HepG2 (cell line): ENCODE measurements around the gene PPP1R9A. TPM values are rescaled to one million over a fixed set of nuclear protein-coding genes. Genes with fewer than 3 reads are reported as not detected.

Source experiments
- ASH2L ChIP-seq: fragments of 300-600, 200-600 bp; sonication (generic); IDR thresholded peaks from 2 replicates; pipeline ENCODE4 v1.7.0; 2017; ENCODE audit warnings: low read depth, mild to moderate bottlenecking, moderate library complexity, mixed read lengths, low read length; ENCODE audit not compliant: insufficient read length
- BRCA1 ChIP-seq: sonication (generic); formaldehyde crosslinking; IDR thresholded peaks from 2 replicates; pipeline ENCODE4 v1.4.0; 2020; ENCODE audit warnings: missing genetic modification reagents
- BRF2 ChIP-seq: sonication (generic); formaldehyde crosslinking; IDR thresholded peaks from 2 replicates; pipeline ENCODE4 v1.8.1; 2022; ENCODE audit warnings: mild to moderate bottlenecking, missing genetic modification reagents
- CAMTA2 ChIP-seq: sonication (generic); formaldehyde crosslinking; IDR thresholded peaks from 2 replicates; pipeline ENCODE4 v1.4.0; 2020; ENCODE audit warnings: mild to moderate bottlenecking, missing genetic modification reagents, borderline replicate concordance
- ERF ChIP-seq: IDR thresholded peaks from 2 replicates; pipeline ENCODE4 v1.6.1; 2018; ENCODE audit warnings: missing biosample characterization, missing genetic modification reagents
- IRF2 ChIP-seq: IDR thresholded peaks from 2 replicates; pipeline ENCODE4 v1.6.1; 2018; ENCODE audit warnings: missing genetic modification reagents, missing compliant biosample characterization
- ISX ChIP-seq: sonication (generic); formaldehyde crosslinking; conservative IDR thresholded peaks from 2 replicates; pipeline ENCODE4 v1.5.0; 2020; ENCODE audit warnings: missing genetic modification reagents
- NFYB ChIP-seq: sonication (generic); formaldehyde crosslinking; IDR thresholded peaks from 2 replicates; pipeline ENCODE4 v1.4.0; 2020; ENCODE audit warnings: missing genetic modification reagents
- NFYC ChIP-seq: IDR thresholded peaks from 2 replicates; pipeline ENCODE4 v1.6.1; 2016; ENCODE audit warnings: missing genetic modification reagents, missing compliant biosample characterization
- POLR2A ChIP-seq, 2 experiments: IDR thresholded peaks; 2 replicates each; pipeline ENCODE4 v1.6.1; 2011; ENCODE audit warnings: low read depth in 2 of 2, low read length in 2 of 2, mild to moderate bottlenecking in 1 of 2, moderate library complexity in 1 of 2; ENCODE audit not compliant: insufficient read depth in 1 of 2
- RBAK ChIP-seq: sonication (generic); formaldehyde crosslinking; IDR thresholded peaks from 2 replicates; pipeline ENCODE4 v1.5.1; 2020; ENCODE audit warnings: mild to moderate bottlenecking, missing genetic modification reagents
- REPIN1 ChIP-seq: sonication (generic); formaldehyde crosslinking; IDR thresholded peaks from 2 replicates; pipeline ENCODE4 v1.8.0; 2022; ENCODE audit warnings: missing genetic modification reagents, low read depth, mild to moderate bottlenecking, borderline replicate concordance
- SNAPC5 ChIP-seq: sonication (generic); formaldehyde crosslinking; IDR thresholded peaks from 2 replicates; pipeline ENCODE4 v1.8.1; 2023; ENCODE audit warnings: mild to moderate bottlenecking, missing genetic modification reagents, borderline replicate concordance
- SNRNP70 ChIP-seq: fragments of 200-400 bp; formaldehyde crosslinking; IDR thresholded peaks from 2 replicates; pipeline ENCODE4 v1.6.1; 2017; ENCODE audit warnings: mild to moderate bottlenecking, low read depth, low read length, moderate library complexity
- SP5 ChIP-seq: IDR thresholded peaks from 2 replicates; pipeline ENCODE4 v1.6.1; 2016; ENCODE audit warnings: low read depth, borderline replicate concordance
- SRF ChIP-seq: IDR thresholded peaks from 2 replicates; pipeline ENCODE4 v1.6.1; 2011; ENCODE audit warnings: mild to moderate bottlenecking, low read depth, low read length, moderate library complexity
- SSRP1 ChIP-seq: IDR thresholded peaks from 2 replicates; pipeline ENCODE4 v1.6.1; 2016; ENCODE audit warnings: control low read depth
- TBX3 ChIP-seq: fragments of 450-650 bp; IDR thresholded peaks from 2 replicates; pipeline ENCODE4 v1.6.1; 2017; ENCODE audit warnings: antibody characterized with exemption, mild to moderate bottlenecking, inconsistent platforms, borderline replicate concordance
- THAP7 ChIP-seq: sonication (generic); formaldehyde crosslinking; IDR thresholded peaks from 2 replicates; pipeline ENCODE4 v1.8.1; 2023; ENCODE audit warnings: mild to moderate bottlenecking, missing genetic modification reagents
- WIZ ChIP-seq: sonication (generic); formaldehyde crosslinking; IDR thresholded peaks from 2 replicates; pipeline ENCODE4 v1.5.1; 2020; ENCODE audit warnings: mild to moderate bottlenecking, missing genetic modification reagents
- ZFP91 ChIP-seq: sonication (generic); formaldehyde crosslinking; IDR thresholded peaks from 2 replicates; pipeline ENCODE4 v1.9.0; 2022; ENCODE audit warnings: missing genetic modification reagents, mild to moderate bottlenecking, borderline replicate concordance
- ZNF101 ChIP-seq: sonication (generic); formaldehyde crosslinking; IDR thresholded peaks from 2 replicates; pipeline ENCODE4 v1.4.0; 2020; ENCODE audit warnings: mild to moderate bottlenecking, low read depth, missing genetic modification reagents, borderline replicate concordance
- ZNF746 ChIP-seq: sonication (generic); formaldehyde crosslinking; IDR thresholded peaks from 2 replicates; pipeline ENCODE4 v1.8.0; 2022; ENCODE audit warnings: mild to moderate bottlenecking, missing genetic modification reagents
- ZSCAN22 ChIP-seq: sonication (generic); formaldehyde crosslinking; IDR thresholded peaks from 2 replicates; pipeline ENCODE4 v1.4.0; 2020; ENCODE audit warnings: mild to moderate bottlenecking, missing genetic modification reagents
- polyA plus RNA-seq, 8 experiments: library from polyadenylated mRNA; depleted of rRNA in 3 of 8; stranded (reverse) in 7 of 8; unstranded in 1 of 8; fragments of >200 nt; fragmentation: Illumina TruSeq in 4 of 8; extraction: Trizol in 4 of 8; gene quantifications; 2 replicates each; pipeline versions ENCODE4 v1.2.1 to v1.2.3, GENCODE V29; 2011 to 2016; ENCODE audit warnings: low read depth in 4 of 8, missing spikeins in 1 of 8, mixed read lengths in 1 of 8; ENCODE audit not compliant: insufficient read depth in 1 of 8
- total RNA-seq, 5 experiments: library from RNA; depleted of rRNA; stranded (reverse); fragments of >200 nt; fragmentation: Illumina TruSeq; extraction: Trizol; gene quantifications; 2 replicates each; pipeline ENCODE4 v1.2.3, GENCODE V29; 2016; ENCODE audit warnings: low read depth in 1 of 5

Gene PPP1R9A
- total and polyA plus RNA-seq, 2 of the 13 experiments (the other 11 are each of a cell fraction or from before 2014, with no cell fraction given), result 11.4 to 31.9 TPM

GRCh38 chr7:94907026-94907810, at the start of gene PPP1R9A (continued):
- no peak for TF ChIP-seq ZNF101
- no peak for TF ChIP-seq RBAK (CRISPR knock-in tag)
- TF ChIP-seq SNRNP70, result no peak
- no peak for TF ChIP-seq NFYB (CRISPR knock-in tag)
- no peak for TF ChIP-seq NFYC (CRISPR knock-in tag)
- TF ChIP-seq THAP7 (CRISPR knock-in tag), result no peak; the same call in 1 of the 2 replicates
- TF ChIP-seq TBX3, result no peak
- TF ChIP-seq ZFP91 (CRISPR knock-in tag), result peak; percentile 72; the same call in 1 of the 2 replicates
- no peak for TF ChIP-seq SRF
- TF ChIP-seq POLR2A (IDR thresholded peaks at IDR 0.05; ENCODE audit: insufficient read depth in 1 of 2, low read depth in 2 of 2, low read length in 2 of 2), result 0 out of 4 replicates have a peak, but pooled peaks of 1 of the 2 experiments have one; percentile 45
- TF ChIP-seq WIZ, result peak; percentile 49; the same call in 1 of the 2 replicates
- no peak for TF ChIP-seq ISX (CRISPR knock-in tag)
- TF ChIP-seq ASH2L, result no peak
- TF ChIP-seq SSRP1 (CRISPR knock-in tag), result no peak
- TF ChIP-seq ZNF746 (CRISPR knock-in tag), result no peak
- no peak for TF ChIP-seq BRF2 (CRISPR knock-in tag)
- no peak; the same call in 1 of the 2 replicates for TF ChIP-seq CAMTA2 (CRISPR knock-in tag)
- TF ChIP-seq ERF (CRISPR knock-in tag), result peak; percentile 58; the same call in 1 of the 2 replicates
- TF ChIP-seq ZSCAN22 (CRISPR knock-in tag), result no peak
- TF ChIP-seq REPIN1, result no peak
- TF ChIP-seq IRF2 (CRISPR knock-in tag), result no peak
- TF ChIP-seq SP5 (CRISPR knock-in tag), result 0 out of 2 replicates have a peak, but pooled peaks have one; percentile 12
- TF ChIP-seq SNAPC5 (CRISPR knock-in tag), result no peak; the same call in 1 of the 2 replicates
- no peak for TF ChIP-seq BRCA1
